ENCODE data around the gene AMBP. TPM values are rescaled to one million over a fixed set of nuclear protein-coding genes. Genes with fewer than 3 reads are reported as not detected.

AMBP gene
- polyA plus RNA-seq, 1 of the 3 experiments (the other 2 are of a cell fraction), result 0.16 TPM

GRCh38 chr9:114119242-114120191 is 41.4 kb upstream of the AMBP start:
- Histone ChIP-seq H2AFZ (ENCODE audit: low read depth) (no peak overlapping the region), H3K9me2 (no peaks in the 10 kb centered on the region), H3K27ac (ENCODE audit: low read depth in 2 of 2, low read length in 1 of 2) (no peak overlapping the region), H3K4me1 (ENCODE audit: control insufficient read depth in 1 of 2, insufficient read depth in 2 of 2, low read depth in 1 of 2, low read length in 1 of 2) (no peaks in the 10 kb centered on the region; a peak in 1 of 4 replicates), H3F3A (replicated peaks; ENCODE audit: insufficient read depth) (no peaks in the 10 kb centered on the region), H3K27me3 (ENCODE audit: insufficient read depth) (peaks cover 5% of the 10 kb centered on the region; the same call in 1 of the 2 replicates), H3K4me2 (no peak overlapping the region), H3K9me3 (no peaks in the 10 kb centered on the region), H3K36me3 (replicated peaks in 1 of 2; ENCODE audit: control insufficient read depth in 1 of 2, insufficient read depth in 2 of 2, low read length in 1 of 2) (no peaks in the 10 kb centered on the region), H3K9ac (no peak overlapping the region), H3K4me3 (ENCODE audit: low read depth in 2 of 2, low read length in 1 of 2) (no peak overlapping the region), H3K79me2 (ENCODE audit: insufficient read depth) (no peaks in the 10 kb centered on the region), H4K20me1 (ENCODE audit: insufficient read depth) (no peaks in the 10 kb centered on the region)
- POLR2A ChIA-PET, result no interaction called here
- no peak for DNase-seq
- WGBS (ENCODE audit: low lambda C conversion rate), result 40% methylated on average over 7 of the region's 9 CpGs
- no peak for TF ChIP-seq TCF12 (IDR thresholded peaks at IDR 0.05)
- TF ChIP-seq CTCF (IDR thresholded peaks at IDR 0.05), result no peak
- no peak for TF ChIP-seq SMC3 (IDR thresholded peaks at IDR 0.05; ENCODE audit: low read depth, low read length)
- no peak for TF ChIP-seq USF2 (IDR thresholded peaks at IDR 0.05; ENCODE audit: borderline replicate concordance, low read depth, low read length)
- TF ChIP-seq FOSL2 (IDR thresholded peaks at IDR 0.05; ENCODE audit: borderline replicate concordance, low read depth), result no peak
- no peak for TF ChIP-seq GATA2 (CRISPR knock-in tag; IDR thresholded peaks at IDR 0.05)
- TF ChIP-seq EP300 (IDR thresholded peaks at IDR 0.05; ENCODE audit: borderline replicate concordance in 1 of 2, low read depth in 1 of 2, low read length in 1 of 2), result no peak
- no peak for TF ChIP-seq GABPA (IDR thresholded peaks at IDR 0.05; ENCODE audit: low read depth)
- no peak for TF ChIP-seq ZBTB33 (IDR thresholded peaks at IDR 0.05; ENCODE audit: borderline replicate concordance, low read depth)
- TF ChIP-seq EZH2phosphoT487 (IDR thresholded peaks at IDR 0.05; ENCODE audit: borderline replicate concordance, low read depth), result no peak
- no peak for TF ChIP-seq IRF3 (IDR thresholded peaks at IDR 0.05; ENCODE audit: low read depth, low read length)
- no peak for TF ChIP-seq RCOR1 (IDR thresholded peaks at IDR 0.05; ENCODE audit: low read length)
- TF ChIP-seq YY1 (IDR thresholded peaks at IDR 0.05; ENCODE audit: low read depth), result no peak
- no peak for TF ChIP-seq RFX5 (IDR thresholded peaks at IDR 0.05; ENCODE audit: low read length)
- no peak for TF ChIP-seq PBX3 (IDR thresholded peaks at IDR 0.05)
- TF ChIP-seq MXI1 (IDR thresholded peaks at IDR 0.05; ENCODE audit: low read depth, low read length), result no peak
- no peak for TF ChIP-seq MAX (IDR thresholded peaks at IDR 0.05; ENCODE audit: low read depth)
- CTCF ChIA-PET, result interaction anchor here (1.5 to 5.0 kb wide), 3 partner anchors 12 to 171 kb away, joined by 3 to 28 read pairs (median 8); partner anchors contain the start of gene COL27A1
